GM18868 (cell line): ENCODE data around the gene NRXN3.

Experiments used
- ATAC-seq: cut with Tn5 transposase; IDR thresholded peaks from one replicate; pipeline ENCODE4 v1.9.1; 2021; ENCODE audit warnings: mild to moderate bottlenecking, moderate library complexity; ENCODE audit not compliant: unreplicated experiment

NRXN3 gene

GRCh38 chr14:78764645-78765044 is 594.5 kb downstream of the NRXN3 start:
- ATAC-seq: no peak

GRCh38 chr14:78767436-78767835 is 597.3 kb downstream of the NRXN3 start:
- ATAC-seq: no peak

GRCh38 chr14:78782551-78782950 is 612.4 kb downstream of the NRXN3 start:
- no peak for ATAC-seq

- no peak for ATAC-seq
Measured at GRCh38 chr14:78785265-78785664, 615.1 kb downstream of the NRXN3 start.

- ATAC-seq: peak; percentile 71
Measured at GRCh38 chr14:78788467-78789360, 618.5 kb downstream of the NRXN3 start.

GRCh38 chr14:78790271-78790670 is 620.1 kb downstream of the NRXN3 start:
- ATAC-seq: no peak

GRCh38 chr14:78798757-78799156 is 628.6 kb downstream of the NRXN3 start:
- no peak for ATAC-seq

- ATAC-seq: no peak
Measured at GRCh38 chr14:78805570-78805969, 635.4 kb downstream of the NRXN3 start.

GRCh38 chr14:78823035-78823434 is 652.9 kb downstream of the NRXN3 start:
- no peak for ATAC-seq

- no peak for ATAC-seq
Measured at GRCh38 chr14:78823516-78823915, 653.3 kb downstream of the NRXN3 start.

GRCh38 chr14:78829274-78829673 is 659.1 kb downstream of the NRXN3 start:
- no peak for ATAC-seq

GRCh38 chr14:78834766-78835451 is 664.7 kb downstream of the NRXN3 start:
- no peak for ATAC-seq

- ATAC-seq: no peak
Measured at GRCh38 chr14:78835909-78836308, 665.7 kb downstream of the NRXN3 start.

- ATAC-seq: peak; percentile 89
Measured at GRCh38 chr14:78836777-78837176, 666.6 kb downstream of the NRXN3 start.

- ATAC-seq: no peak
Measured at GRCh38 chr14:78838959-78839358, 668.8 kb downstream of the NRXN3 start.

- ATAC-seq: no peak
Measured at GRCh38 chr14:78840898-78841297, 670.7 kb downstream of the NRXN3 start.

- ATAC-seq: no peak
Measured at GRCh38 chr14:78847801-78848200, 677.6 kb downstream of the NRXN3 start.

GRCh38 chr14:78848234-78848820 is 678.2 kb downstream of the NRXN3 start:
- peak; percentile 89 for ATAC-seq

- ATAC-seq: peak; percentile 41
Measured at GRCh38 chr14:78849952-78850351, 679.8 kb downstream of the NRXN3 start.

- ATAC-seq: no peak
Measured at GRCh38 chr14:78851189-78851588, 681.0 kb downstream of the NRXN3 start.

- ATAC-seq: no peak
Measured at GRCh38 chr14:78852040-78852439, 681.9 kb downstream of the NRXN3 start.

GRCh38 chr14:78857974-78858373 is 687.8 kb downstream of the NRXN3 start:
- ATAC-seq: no peak
